Measurements from ENCODE around the gene ALX4.

Gene ALX4

DNA sequence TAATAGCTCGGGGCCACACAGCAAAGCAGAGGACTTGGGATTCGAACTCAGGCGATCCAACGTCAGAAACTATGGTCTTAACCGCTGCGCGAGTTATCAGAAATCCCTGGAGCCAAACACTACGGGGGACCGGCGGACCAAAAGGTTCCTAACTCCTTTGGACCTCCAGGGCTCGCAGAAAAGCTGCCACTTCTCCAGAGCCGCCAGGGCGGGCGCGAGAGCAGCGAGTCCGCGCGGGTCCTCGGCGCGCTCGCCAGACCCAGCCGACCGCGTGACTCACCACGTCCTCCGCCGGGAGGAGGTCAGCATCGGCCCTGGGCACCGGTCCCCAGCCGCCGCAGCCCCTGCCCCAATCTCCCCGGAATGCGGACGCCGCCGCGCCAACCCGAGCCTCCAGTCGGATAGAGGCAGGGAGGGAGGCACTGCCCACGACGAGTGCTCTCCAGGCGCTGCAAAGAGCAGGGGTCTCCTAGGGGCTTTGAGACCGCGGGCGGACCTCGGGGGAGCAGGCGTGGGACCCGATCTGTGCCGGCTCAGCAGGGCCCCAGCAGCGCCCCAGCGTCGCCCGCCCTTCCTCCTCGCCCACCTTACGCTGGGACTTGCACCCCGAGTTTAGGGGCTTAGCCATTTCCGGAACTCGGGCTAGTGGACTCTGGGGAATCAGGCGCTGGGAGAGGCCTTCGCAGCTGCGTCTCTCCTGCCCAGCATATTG is 6.2 kb upstream of the ALX4 start:
- DNase-seq (ENCODE audit: low read depth in 2 of 2): no peak

GRCh38 chr11:44314733-44315132 is 4.8 kb upstream of the ALX4 start:
- no peak for DNase-seq (ENCODE audit: low read depth in 2 of 2)

DNA sequence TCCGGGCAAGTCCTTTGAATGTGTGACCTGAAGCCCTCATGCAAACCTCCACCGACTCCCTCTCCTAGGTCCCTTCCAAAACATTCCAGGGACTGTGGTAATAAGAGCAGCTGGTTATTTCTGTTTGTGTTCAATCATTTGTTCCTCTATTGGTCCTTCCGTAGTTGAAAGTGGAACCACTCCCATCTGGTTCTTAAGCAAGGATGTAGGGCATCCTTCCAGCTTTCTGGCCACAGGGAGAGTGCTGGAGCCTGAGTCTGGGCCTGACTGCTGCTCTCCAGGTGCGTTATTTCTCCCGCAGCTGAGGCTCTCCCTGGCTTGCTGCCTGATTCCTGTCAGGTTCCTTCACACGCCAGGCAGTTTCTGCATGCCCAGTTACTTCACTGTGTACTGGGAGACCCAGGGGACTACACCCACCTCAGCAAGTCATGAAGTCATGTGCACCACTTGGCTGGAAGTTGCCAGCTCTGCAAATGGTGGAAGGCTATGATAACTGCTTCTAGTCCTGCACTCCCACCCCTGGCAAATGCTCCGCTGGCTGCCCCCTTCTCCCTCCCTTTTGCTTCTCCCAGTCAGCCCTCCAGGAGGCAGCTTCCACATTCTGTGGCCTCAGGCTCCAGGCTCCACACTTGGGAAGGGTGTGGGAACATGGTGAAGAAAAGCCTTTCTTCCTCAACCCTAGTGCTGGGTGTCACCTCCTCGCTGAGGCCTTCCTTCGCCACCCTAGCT is 4.0 kb upstream of the ALX4 start:
- DNase-seq (ENCODE audit: low read depth in 2 of 2): no peak

GRCh38 chr11:44312876-44313275 is 2.9 kb upstream of the ALX4 start:
- DNase-seq (ENCODE audit: low read depth in 2 of 2): no peak

GRCh38 chr11:44311339-44312261 is 1.7 kb upstream of the ALX4 start:
- no peak for DNase-seq (ENCODE audit: low read depth in 2 of 2)

DNA sequence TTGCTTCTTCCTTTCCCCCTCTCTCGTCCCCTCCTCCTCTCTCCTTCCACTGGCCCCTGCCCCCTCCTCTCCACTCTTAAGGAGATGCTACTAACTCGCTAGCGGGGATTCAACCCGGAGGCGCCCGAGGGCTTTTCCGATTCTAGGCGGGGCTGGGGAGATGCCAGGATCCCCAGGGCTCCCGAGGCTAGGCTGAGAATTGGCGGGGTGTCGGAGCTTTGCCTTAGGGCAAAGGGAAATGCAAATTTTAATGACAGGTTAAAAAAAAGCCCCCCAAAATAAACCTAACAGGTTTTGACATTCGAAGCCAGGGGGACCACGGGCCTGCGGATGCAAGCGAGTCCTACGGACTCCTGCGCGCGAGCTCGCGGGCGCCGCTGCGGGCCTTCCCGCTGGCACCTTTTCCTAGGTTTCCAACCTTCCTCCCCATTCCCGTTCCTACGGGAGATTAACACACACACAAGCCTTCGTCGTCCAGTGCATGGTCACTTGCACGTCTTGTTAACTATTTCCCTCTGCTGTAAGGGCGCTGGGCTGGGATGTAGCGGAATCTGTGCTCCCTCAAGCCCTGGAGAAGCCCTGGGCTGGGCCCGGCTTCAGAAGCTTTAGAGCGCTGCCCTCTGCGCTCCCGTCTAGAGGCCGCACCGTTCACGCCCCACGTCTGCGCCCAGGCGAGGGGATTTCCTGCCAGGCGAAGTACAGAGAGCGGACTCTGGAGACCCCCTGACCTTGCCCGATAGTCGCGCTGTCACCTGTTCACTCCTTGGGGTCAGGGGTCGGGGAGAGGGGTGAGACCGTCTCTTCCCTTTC is 729 bp upstream of the ALX4 start:
- no peak for DNase-seq (ENCODE audit: low read depth in 2 of 2)

GRCh38 chr11:44310206-44310462 is 195 bp upstream of the ALX4 start:
- no peak for DNase-seq (ENCODE audit: low read depth in 2 of 2)

- DNase-seq (ENCODE audit: low read depth in 2 of 2): no peak
Observed at GRCh38 chr11:44308923-44309477, 939 bp downstream of the ALX4 start.

GRCh38 chr11:44308256-44308922 is 1.6 kb downstream of the ALX4 start:
- no peak for DNase-seq (ENCODE audit: low read depth in 2 of 2)

- no peak for DNase-seq (ENCODE audit: low read depth in 2 of 2)
Observed at GRCh38 chr11:44307340-44308099, 2.4 kb downstream of the ALX4 start.

DNA sequence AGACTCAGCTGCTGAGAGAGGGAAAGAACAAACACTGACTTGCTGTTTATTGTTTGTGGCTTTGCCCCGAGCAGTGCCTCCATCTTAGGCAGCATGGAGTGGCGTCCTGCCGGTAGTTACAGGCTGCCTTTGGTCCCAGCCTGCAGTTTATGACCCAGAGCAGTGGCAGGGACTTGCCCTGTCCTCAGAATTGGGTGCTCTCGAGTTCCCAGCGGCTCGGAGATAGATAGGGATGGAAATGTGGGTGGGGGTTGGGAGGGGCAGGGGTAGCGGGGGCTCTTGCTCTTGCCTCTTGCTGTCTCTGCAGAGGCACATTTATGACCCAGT is 3.1 kb downstream of the ALX4 start:
- DNase-seq (ENCODE audit: low read depth in 2 of 2): no peak

GRCh38 chr11:44306052-44306917 is 3.7 kb downstream of the ALX4 start:
- no peak for DNase-seq (ENCODE audit: low read depth in 2 of 2)

GRCh38 chr11:44305470-44306051 is 4.4 kb downstream of the ALX4 start:
- DNase-seq (ENCODE audit: low read depth in 2 of 2): peak in 1 of 2 experiments; percentile 5

GRCh38 chr11:44305026-44305469 is 4.9 kb downstream of the ALX4 start:
- no peak for DNase-seq (ENCODE audit: low read depth in 2 of 2)

GRCh38 chr11:44304091-44305025 is 5.6 kb downstream of the ALX4 start:
- DNase-seq (ENCODE audit: low read depth in 2 of 2): no peak

DNA sequence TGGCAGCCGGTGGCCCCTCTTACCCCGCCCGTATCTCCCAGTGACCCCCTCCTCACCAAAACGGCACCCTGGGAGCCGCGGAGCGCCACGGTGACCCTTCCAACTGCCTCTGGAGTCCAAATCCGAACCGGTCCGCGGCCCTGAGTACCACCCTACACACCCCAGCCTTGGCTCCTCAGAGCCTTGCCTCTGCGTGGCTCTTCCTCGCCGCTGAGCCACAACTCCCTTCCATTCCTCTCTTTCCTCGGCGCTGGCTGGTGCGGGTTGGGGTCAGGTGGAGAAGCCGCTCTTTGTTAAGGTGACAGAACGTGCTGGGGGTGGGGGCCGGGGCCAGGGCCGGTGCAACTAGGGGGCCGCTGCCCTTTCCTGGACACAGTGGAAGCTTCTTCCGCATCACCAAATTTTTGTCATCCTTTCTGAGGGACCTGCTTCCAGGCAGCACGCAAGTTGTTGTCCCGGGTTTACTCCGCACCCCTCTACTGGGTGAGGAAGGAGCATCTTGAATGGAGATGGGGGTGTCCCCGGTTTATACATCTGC is 6.5 kb downstream of the ALX4 start:
- no peak for DNase-seq (ENCODE audit: low read depth in 2 of 2)

DNA sequence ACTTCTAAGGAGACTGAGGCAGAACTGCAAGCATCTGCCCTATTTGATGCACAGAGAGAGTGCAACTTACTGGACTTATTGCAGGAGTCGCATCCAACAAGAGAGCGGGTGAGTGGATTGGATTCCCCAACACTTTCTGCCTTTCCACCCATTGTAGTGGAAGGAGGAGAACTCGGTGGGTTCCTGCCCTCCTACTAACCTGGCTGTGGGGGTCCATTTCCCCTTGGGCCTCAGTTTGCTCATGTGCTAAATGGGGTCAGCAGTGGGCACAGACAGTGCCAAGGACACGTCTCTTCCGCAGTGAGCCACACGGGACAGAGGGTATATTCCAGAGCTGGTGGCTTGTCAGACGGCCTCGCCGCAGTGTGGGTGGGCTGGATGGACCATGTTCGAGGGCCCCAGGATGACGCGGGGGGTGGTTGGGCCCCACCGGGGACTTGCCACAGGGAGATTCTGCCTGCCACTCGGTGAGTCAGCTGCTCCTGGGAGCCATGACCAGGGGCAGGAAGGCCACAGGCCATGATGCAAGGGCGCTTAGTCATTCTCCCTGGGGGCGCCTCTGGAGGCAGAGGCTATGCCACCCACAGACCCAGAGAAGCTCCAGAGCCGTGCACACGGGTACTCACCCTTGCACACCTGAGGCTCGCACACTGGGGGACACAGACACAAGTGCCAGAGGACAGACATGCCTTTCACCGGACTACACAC is 8.2 kb downstream of the ALX4 start:
- no peak for DNase-seq (ENCODE audit: low read depth in 2 of 2)
